Activated T-cell treated with anti-CD3 and anti-CD28 coated beads, Interleukin-2, amount 50 U/mL, for 1 hour (primary cell): ENCODE data around the gene SSUH2.
"Not testable (repeated sequence)": the region's sequence is repeated elsewhere in the genome, so short reads cannot be mapped to it uniquely, and the experiment has no call there.

Experiments used
- DNase-seq: peaks from one replicate; pipeline ENCODE4 v3.0.0-alpha.2; 2020

SSUH2 gene, protein sequence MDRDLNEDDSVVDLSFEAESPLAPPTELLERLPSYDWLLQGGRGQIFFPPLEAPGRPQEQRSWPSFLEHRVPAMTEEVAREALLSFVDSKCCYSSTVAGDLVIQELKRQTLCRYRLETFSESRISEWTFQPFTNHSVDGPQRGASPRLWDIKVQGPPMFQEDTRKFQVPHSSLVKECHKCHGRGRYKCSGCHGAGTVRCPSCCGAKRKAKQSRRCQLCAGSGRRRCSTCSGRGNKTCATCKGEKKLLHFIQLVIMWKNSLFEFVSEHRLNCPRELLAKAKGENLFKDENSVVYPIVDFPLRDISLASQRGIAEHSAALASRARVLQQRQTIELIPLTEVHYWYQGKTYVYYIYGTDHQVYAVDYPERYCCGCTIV

GRCh38 chr3:8644748-8645390 is at the start of gene SSUH2:
Gene SSUH2 (minus strand): TSS chr3:8644798. CDS start chr3:8644758, 40 bp downstream.
- no peak for DNase-seq

GRCh38 chr3:8691295-8691694 is 46.7 kb upstream of the SSUH2 start:
- not testable (repeated sequence) for DNase-seq

DNA sequence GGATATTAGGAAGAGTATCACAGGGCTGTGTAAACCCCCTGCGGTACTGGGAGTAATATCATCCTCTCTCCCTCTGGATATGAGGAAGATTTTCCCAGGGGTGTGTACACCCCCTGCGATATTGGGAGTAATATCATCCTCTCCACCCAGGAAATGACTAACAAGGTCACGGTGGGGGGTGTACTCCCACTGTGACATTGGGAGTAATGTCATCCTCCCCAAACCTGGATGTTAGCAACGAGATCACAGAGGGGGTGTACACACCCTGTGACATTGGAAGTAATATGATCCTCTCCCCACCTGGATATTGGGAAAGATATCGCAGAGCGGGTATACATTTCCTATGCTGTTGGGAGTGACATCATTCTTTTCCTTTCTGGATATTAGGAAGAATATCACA is 40.4 kb upstream of the SSUH2 start:
- not testable (repeated sequence) for DNase-seq

DNA sequence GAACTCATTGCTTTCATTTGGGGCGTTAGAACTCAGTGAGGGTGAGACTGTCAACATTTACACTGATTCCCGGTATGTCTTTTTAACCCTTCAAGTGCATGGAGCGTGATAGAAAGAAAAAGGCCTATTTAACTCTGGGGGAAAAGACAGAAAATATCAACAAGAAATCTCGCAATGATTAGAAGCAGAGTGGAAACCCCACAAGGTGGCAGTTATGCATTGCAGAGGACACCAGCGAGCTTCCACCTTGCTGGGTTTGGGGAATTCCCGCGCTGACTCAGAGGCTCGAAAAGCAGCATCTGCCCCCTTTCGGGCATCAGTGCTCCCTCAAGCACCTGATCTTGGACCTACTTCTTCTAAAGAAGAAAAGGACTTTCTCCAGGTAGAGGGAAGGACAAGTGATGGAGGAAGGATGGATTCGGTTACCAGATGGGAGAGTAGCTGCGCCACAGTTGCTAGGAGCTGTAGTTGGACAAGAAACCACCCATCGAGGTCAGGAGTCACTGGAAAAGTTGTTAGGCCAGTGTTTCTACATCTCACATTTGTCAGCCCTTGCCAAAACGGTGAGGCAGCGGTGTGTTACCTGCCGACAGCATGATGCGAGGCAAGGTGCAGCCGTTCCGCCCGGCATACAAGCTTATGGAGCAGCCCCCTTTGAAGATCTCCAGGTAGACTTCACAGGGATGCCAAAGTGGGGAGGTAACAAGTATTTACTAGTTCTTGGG is 38.4 kb upstream of the SSUH2 start:
- not testable (repeated sequence) for DNase-seq

DNA sequence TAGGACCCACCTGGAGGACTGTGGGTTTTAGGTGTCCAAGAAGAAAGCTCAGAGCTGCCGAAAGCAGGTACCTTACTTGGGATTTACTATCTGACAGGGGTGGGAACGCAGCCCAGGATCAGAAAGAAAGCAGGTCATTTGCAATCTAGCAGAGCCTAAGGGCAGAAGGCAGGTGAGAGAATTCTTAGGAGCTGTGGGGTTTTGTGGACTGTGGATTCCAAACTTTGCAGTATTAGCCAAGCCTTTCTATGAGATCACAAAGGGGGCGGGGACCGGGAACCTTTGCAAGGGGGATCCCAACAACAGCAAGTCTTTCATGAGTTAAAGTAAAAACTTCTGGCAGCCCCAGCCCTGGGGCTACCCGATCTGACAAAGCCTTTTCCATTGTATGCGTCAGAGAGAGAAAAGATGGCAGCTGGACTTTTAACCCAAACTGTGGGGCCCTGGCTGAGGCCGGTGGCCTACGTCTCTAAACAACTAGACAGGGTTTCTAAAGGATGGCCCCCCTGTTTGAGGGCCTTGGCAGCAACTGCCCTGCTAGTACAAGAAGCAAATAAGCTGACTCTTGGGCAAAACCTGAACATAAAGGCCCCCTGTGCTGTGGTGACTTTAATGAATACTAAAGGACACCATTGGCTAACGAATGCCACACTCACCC is 37.4 kb upstream of the SSUH2 start:
- DNase-seq = not testable (repeated sequence)

DNA sequence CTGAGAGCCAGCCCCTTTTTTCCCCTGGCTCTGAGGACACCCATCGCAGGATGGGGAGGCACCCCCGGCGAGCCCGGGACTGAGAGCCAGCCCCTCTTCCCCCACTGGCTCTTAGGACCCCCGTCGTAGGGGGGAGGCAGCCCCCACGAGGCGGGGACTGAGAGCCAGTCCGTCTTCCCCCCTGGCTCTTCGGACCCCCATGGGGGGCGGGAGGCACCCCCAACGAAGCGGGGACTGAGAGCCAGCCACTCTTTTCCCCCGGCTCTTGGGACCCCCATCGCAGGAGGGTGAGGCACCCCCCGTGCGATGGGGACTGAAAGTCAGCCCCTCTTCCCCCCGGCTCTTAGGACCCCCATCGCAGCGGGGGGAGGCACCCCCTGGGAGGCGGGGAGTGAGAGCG is 36.8 kb upstream of the SSUH2 start:
- DNase-seq = no peak

DNA sequence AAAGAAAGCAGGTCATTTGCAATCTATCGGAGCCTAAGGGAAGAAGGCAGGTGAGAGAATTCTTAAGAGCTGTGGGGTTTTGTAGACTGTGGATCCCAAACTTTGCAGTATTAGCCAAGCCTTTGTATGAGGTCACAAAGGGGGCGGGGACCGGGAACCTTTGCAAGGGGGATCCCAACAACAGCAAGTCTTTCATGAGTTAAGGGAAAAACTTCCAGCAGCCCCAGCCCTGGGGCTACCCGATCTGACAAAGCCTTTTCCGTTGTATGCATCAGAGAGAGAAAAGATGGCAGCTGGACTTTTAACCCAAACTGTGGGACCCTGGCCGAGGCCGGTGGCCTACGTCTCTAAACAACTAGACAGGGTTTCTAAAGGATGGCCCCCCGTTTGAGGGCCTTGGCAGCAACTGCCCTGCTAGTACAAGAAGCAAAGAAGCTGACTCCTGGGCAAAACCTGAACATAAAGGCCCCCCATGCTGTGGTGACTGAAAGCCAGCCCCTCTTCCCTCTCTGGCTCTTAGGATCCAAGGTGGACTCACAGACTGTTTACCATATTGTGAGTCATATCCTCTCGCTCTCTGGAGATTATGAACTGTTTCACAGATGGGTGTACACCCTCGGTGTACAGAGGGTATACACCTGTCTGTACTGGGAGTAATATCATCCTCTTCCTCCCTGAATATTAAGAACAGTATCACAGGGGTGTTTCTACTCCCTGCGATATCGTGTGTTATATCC is 35.4 kb upstream of the SSUH2 start:
- not testable (repeated sequence) for DNase-seq

- DNase-seq = no peak
Measured at GRCh38 chr3:8678751-8679150, 34.2 kb upstream of the SSUH2 start.

DNA sequence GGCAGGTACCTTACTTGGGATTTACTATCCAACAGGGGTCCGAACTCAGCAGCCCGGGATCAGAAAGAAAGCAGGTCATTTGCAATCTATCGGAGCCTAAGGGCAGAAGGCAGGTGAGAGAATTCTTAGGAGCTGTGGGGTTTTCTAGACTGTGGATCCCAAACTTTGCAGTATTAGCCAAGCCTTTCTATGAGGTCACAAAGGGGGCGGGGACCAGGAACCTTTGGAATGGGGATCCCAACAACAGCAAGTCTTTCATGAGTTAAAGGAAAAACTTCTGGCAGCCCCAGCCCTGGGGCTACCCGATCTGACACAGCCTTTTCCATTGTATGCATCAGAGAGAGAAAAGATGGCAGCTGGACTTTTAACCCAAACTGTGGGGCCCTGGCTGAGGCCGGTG is 32.7 kb upstream of the SSUH2 start:
- DNase-seq = not testable (repeated sequence)

DNA sequence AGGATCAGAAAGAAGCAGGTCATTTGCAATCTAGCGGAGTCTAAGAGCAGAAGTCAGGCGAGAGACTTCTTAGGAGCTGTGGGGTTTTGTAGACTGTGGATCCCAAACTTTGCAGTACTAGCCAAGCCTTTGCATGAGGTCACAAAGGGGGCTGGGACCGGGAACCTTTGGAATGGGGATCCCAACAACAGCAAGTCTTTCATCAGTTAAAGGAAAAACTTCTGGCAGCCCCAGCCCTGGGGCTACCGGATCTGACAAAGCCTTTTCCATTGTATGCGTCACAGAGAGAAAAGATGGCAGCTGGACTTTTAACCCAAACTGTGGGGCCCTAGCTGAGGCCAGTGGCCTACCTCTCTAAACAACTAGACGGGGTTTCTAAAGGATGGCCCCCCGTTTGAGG is 31.0 kb upstream of the SSUH2 start:
- DNase-seq = not testable (repeated sequence)

GRCh38 chr3:8673083-8673737 is 28.6 kb upstream of the SSUH2 start:
- no peak for DNase-seq

DNA sequence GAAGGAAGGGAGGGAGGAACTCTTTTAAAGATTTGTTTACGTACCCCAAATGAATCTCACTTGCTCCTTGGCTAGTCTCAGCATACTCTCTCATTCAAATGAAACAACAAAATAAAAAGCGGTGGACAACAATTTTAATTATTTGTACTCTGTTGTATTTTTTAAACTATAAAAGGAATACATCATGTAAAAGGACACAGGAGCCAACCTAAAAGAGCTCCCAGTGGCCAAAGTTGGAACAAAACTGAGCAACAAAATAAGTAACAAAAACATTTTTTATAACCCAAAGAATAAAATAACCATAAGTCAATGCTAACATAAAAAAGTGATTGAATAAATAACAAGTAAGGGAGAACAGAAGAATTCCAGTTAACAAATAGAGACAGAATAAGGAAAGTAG is 24.4 kb upstream of the SSUH2 start:
- no peak for DNase-seq

DNA sequence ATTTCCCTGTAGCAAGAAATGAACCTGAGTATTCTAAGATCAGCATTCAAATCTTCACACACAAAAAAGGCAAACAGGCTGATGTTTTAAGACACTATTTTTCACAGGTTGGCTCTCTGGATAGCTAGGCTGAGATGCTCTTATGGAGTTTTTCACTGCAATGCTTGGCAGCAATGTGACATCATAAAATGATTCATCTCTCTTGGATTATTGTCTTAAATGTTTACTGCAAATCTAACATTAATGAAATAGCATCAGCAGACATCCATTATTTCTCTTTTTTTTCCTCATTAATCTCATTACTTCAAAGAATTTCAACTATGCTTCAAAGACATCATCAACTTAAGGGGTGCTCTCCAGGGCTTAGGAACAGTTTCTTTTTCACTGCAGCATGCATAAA is 23.6 kb upstream of the SSUH2 start:
- DNase-seq = no peak

GRCh38 chr3:8667463-8668091 is 23.0 kb upstream of the SSUH2 start:
- no peak for DNase-seq

GRCh38 chr3:8665407-8665896 is 20.9 kb upstream of the SSUH2 start:
- no peak for DNase-seq

DNA sequence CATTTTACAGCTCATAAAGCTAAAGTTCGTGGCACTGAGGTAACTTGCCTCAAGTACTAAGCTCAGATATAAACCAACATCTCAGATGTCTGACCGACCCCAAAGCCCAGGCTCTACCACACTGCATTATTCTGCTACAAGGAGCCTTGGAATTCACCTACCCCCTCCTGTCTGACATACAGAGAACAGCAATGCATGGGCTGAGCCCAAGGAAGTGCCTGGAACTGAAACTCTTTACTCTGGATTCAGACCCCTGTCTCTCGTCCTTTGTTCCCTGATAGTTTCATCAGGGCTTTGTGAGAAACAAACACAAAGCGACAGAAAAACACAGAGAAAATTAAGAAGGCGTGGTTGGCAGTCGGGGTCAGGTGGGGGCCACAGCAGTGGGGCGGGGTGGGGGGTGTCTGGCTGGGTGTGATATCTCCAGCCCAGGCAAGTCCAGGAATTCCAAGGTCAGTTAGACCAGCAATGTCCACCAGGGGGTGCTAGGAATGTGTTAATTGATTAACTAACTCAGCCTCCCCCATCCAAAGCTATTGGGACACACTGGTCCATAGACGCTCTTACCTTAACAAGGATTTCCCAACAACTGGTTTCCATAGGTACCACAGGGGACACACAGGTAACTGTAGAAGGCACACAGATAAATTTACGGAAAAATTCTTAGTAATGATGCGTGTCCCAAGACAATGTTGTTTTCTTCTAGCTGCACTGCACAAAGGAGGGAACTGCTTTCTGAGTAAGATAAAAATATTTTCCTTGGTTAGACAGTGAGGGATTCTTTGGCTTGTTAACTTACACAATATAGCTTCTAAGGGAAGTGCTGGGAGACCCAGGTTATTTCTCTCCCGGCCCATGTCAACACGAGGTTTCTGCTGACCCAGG is 18.8 kb upstream of the SSUH2 start:
- DNase-seq = no peak

DNA sequence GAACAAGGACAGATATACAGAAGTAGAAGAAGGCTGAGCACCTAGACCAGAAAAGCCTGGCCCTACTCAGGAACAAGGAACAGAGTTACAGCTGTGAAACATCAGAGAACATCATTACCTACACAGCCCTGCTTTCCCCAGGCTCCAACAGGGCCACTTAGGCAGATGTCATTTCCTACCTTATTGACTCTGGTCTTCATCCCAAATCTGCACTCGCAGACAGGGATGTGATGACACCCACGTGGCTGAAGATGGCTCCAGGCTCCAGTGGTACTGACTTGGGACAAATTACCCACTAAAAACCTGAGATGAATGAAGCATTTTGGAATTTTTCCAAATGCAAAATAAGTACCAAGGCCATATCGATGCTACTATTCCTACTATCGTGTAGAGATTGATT is 18.0 kb upstream of the SSUH2 start:
- no peak for DNase-seq

- no peak for DNase-seq
Measured at GRCh38 chr3:8660175-8661118, 15.8 kb upstream of the SSUH2 start.

- DNase-seq = no peak
Measured at GRCh38 chr3:8659242-8659641, 14.6 kb upstream of the SSUH2 start.
